Left lung (tissue), 10 donors: ENCODE measurements around the gene PTK6. TPM values are rescaled to one million over a fixed set of nuclear protein-coding genes. Genes with fewer than 3 reads are reported as not detected.

Source experiments
- ATAC-seq: fragments of 200-7000 bp; cut with Tn5 transposase; one replicate; pipeline ENCODE4 v1.9.1; 2020; ENCODE audit warnings: moderate library complexity
- DNase-seq, 4 donors: peaks; one replicate each; pipeline ENCODE4 v3.0.0-alpha.2; 2013 to 2020
- H3K27ac ChIP-seq, 2 donors: fragments of 200-600 bp; sonication (generic) in 1 of 2; one replicate each; pipeline versions ENCODE4 v1.5.0 to v1.8.0; 2020 to 2021
- H3K27me3 ChIP-seq, 2 donors: fragments of 200-600 bp; sonication (generic) in 1 of 2; one replicate each; pipeline versions ENCODE4 v1.5.0 to v1.8.0; 2020 to 2021
- H3K36me3 ChIP-seq, 2 donors: fragments of 200-600 bp; sonication (generic) in 1 of 2; one replicate each; pipeline versions ENCODE4 v1.5.0 to v1.8.0; 2020 to 2021
- H3K4me1 ChIP-seq, 2 donors: fragments of 200-600 bp; one replicate each; pipeline ENCODE4 v1.8.0; 2021
- H3K4me3 ChIP-seq, 2 donors: fragments of 200-600 bp; sonication (generic) in 1 of 2; one replicate each; pipeline versions ENCODE4 v1.5.0 to v1.8.0; 2020 to 2021; ENCODE audit warnings: mild to moderate bottlenecking in 1 of 2
- H3K9me3 ChIP-seq, 2 donors: fragments of 200-600 bp; sonication (generic) in 1 of 2; one replicate each; pipeline versions ENCODE4 v1.5.0 to v1.8.0; 2020 to 2021
- intact Hi-C, 2 donors: fragments of 100-400 bp; cut with DNase I; formaldehyde crosslinking; loops; one replicate each; pipeline versions ENCODE4 v1.11.2 to v1.14.2; 2022
- polyA plus RNA-seq, 6 donors: library from polyadenylated mRNA; unstranded; fragments of 120-200 nt; gene quantifications; one replicate each; pipeline ENCODE4 v1.2.1, GENCODE V29; 2013; ENCODE audit not compliant: insufficient read length in 6 of 6
- total RNA-seq, 2 donors: library from RNA; stranded (reverse); fragmentation: NEBNext Ultra II Directional; extraction: Animal tissue kit (Norgen Biotek cat#: 25700); gene quantifications; one replicate each; pipeline ENCODE4 v1.2.1, GENCODE V29; 2021
- TF ChIP-seq, protein P1 (sequence below), 2 donors: fragments of 200-600 bp; sonication (generic) in 1 of 2; IDR thresholded peaks; one replicate each; pipeline versions ENCODE4 v1.5.0 to v1.8.0; 2021; ENCODE audit warnings: antibody characterized with exemption in 2 of 2
- donor health status: DM: no; HTN: yes; CAD: no.
- donor health status: DM: no; HTN: no; CAD: no.

The PTK6 gene
- total and polyA plus RNA-seq, 8 donors, result 0.53 to 7.3 (median 0.75) TPM

DNA sequence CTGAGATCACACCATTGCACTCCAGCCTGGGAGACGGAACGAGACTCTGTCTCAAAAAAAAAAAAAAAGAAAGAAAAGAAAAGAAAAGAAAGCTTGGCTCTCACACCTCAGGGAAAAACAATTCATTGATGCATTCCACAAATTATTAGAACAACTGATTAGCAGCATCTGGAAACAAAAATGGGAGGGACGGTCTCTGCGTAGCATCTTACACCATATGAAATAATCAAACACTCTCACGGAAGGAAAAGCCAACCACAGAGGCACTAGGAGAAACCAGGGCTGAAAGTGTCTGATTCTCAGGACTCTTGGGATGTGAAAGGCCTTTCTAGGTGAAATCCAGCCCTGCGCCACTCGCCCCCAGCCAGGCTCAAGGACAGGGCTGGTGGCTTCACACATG is 39.1 kb upstream of the PTK6 start:
- Histone ChIP-seq H3K27ac (no peak overlapping the region), H3K4me1 (peaks cover 0 to 30% of the 10 kb centered on the region in 2 donors), H3K4me3 (no peak overlapping the region), H3K9me3 (no peaks in the 10 kb centered on the region), H3K27me3 (peaks cover 0 to 57% of the 10 kb centered on the region in 2 donors), H3K36me3 (peaks cover 0 to 15% of the 10 kb centered on the region in 2 donors)
- intact Hi-C loops, result no loop called here
- ATAC-seq, result no peak
- DNase-seq, result no peak
- TF ChIP-seq, protein P1, sequence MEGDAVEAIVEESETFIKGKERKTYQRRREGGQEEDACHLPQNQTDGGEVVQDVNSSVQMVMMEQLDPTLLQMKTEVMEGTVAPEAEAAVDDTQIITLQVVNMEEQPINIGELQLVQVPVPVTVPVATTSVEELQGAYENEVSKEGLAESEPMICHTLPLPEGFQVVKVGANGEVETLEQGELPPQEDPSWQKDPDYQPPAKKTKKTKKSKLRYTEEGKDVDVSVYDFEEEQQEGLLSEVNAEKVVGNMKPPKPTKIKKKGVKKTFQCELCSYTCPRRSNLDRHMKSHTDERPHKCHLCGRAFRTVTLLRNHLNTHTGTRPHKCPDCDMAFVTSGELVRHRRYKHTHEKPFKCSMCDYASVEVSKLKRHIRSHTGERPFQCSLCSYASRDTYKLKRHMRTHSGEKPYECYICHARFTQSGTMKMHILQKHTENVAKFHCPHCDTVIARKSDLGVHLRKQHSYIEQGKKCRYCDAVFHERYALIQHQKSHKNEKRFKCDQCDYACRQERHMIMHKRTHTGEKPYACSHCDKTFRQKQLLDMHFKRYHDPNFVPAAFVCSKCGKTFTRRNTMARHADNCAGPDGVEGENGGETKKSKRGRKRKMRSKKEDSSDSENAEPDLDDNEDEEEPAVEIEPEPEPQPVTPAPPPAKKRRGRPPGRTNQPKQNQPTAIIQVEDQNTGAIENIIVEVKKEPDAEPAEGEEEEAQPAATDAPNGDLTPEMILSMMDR (IDR thresholded peaks at IDR 0.05), result no peak

GRCh38 chr20:63574829-63575743 is 37.9 kb upstream of the PTK6 start:
- no peak for ATAC-seq
- Histone ChIP-seq H3K4me3 (peak overlapping the region in 1 of 2 donors; percentile 82), H3K36me3 (peaks cover 0 to 24% of the 10 kb centered on the region in 2 donors), H3K9me3 (no peaks in the 10 kb centered on the region), H3K27ac (peak overlapping the region in 1 of 2 donors; percentile 86), H3K27me3 (peaks cover 0 to 55% of the 10 kb centered on the region in 2 donors), H3K4me1 (peaks cover 0 to 33% of the 10 kb centered on the region in 2 donors)
- TF ChIP-seq, protein P1 (IDR thresholded peaks at IDR 0.05), result no peak
- no peak for DNase-seq
- intact Hi-C loops, result no loop called here

DNA sequence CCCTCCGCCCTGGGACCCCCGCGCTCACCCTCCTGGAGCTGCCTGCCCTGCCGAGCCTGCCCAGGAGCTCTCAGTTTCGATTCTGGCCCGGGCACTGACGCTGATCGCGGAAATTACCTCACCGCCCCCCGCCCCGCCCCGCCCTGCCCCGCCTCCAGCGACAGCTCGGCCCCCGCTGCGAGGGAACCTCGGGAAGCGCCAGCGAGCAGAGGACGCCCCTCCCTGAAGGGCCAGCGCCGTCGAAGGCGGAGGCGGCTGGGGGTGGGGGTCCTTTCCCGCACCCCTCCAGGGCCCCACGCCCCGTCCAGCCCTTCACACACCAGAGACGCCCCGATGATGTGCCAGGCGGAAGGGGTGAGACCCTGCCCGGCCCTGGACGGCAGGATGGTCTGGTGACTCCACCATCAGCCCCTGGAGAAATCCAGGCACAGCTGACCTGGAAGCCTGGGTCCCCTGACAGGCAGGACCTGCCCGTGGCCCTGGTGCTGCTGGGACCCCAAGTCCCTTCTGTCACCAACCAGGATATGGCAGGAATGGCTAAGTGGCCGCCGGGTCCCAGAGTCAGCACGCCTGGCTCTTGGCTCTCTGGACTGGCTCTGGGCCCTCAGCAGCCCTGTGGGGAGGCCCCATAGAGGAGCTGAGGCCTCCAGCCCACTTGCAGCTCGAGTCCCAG is 37.1 kb upstream of the PTK6 start, which contains the start of gene HELZ2:
Gene HELZ2 (minus strand): TSS at position 84 of the 673 bp plus-strand sequence. CDS start 1,854 bp downstream, outside the sequence.
- H3K4me1 ChIP-seq, result peaks cover 0 to 41% of the 10 kb centered on the region in 2 donors
- H3K27me3 ChIP-seq, result peaks cover 0 to 56% of the 10 kb centered on the region in 2 donors
- DNase-seq (peak; percentile 62 to 92 (median 85)), ATAC-seq (peak; percentile 94)
- peak within 1 kb of the TSS; percentile 82 to 87 for H3K4me3 ChIP-seq
- H3K27ac ChIP-seq, result peak within 1 kb of the TSS; percentile 77 to 86
- intact Hi-C loops, result no loop called here
- no peaks in the 10 kb centered on the region for H3K9me3 ChIP-seq
- TF ChIP-seq, protein P1 (IDR thresholded peaks at IDR 0.05), result no peak
- H3K36me3 ChIP-seq, result peaks cover 0 to 31% of the 10 kb centered on the region in 2 donors

- ATAC-seq, result peak; percentile 38
- H3K9me3 ChIP-seq, result no peaks in the 10 kb centered on the region
- DNase-seq, result no peak
- H3K27me3 ChIP-seq, result peaks cover 0 to 51% of the 10 kb centered on the region in 2 donors
- H3K4me3 ChIP-seq, result peak overlapping the region; percentile 82 to 87
- intact Hi-C loops, result no loop called here
- TF ChIP-seq, protein P1 (IDR thresholded peaks at IDR 0.05), result no peak
- peaks cover 0 to 35% of the 10 kb centered on the region in 2 donors for H3K36me3 ChIP-seq
- peaks cover 0 to 47% of the 10 kb centered on the region in 2 donors for H3K4me1 ChIP-seq
- peak overlapping the region; percentile 77 to 86 for H3K27ac ChIP-seq
These were observed 36.5 kb upstream of the PTK6 start for GRCh38 chr20:63573647-63574131.
